Epithelial cell of prostate (primary cell): ENCODE results near the gene ZNF678.
"Not testable (repeated sequence)": the region's sequence is repeated elsewhere in the genome, so short reads cannot be mapped to it uniquely, and the experiment has no call there.

ENCODE experiments used
- DNase-seq: peaks from one replicate; pipeline ENCODE4 v3.0.0-alpha.2; 2011; ENCODE audit warnings: low read depth, low spot score
- H3K27ac ChIP-seq: fragments of 450-650 bp; 2 replicates; pipeline ENCODE4 v1.5.1; 2017; ENCODE audit warnings: mild to moderate bottlenecking

Gene ZNF678

GRCh38 chr1:227548448-227548847, 14.9 kb upstream of the ZNF678 start:
- H3K27ac ChIP-seq, result no peak overlapping the region
- no peak for DNase-seq

GRCh38 chr1:227549892-227550291, 13.5 kb upstream of the ZNF678 start:
- H3K27ac ChIP-seq, result no peak overlapping the region
- DNase-seq, result no peak

- H3K27ac ChIP-seq, DNase-seq: not testable (repeated sequence)
Measured at GRCh38 chr1:227551881-227552280, 11.5 kb upstream of the ZNF678 start.

DNA sequence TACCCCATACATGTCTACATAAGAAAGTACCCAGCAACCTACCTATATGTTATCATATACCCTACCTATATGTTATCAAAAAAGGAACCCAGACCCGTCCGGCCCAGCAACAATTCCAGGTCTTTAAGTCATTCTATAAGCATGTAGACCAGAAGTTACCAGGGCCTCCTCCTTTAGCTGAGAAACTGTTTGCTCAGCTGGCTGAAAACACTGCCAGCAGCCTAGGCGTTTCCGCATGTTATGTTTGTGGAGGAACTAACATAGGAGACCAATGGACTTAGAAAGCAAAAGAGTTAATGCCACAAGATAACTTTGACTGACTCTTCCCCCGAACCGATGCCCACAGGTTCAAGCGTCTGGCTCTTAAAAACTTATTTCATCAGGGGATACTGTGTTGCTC, 7.1 kb upstream of the ZNF678 start:
- no peak for DNase-seq
- no peak overlapping the region for H3K27ac ChIP-seq

GRCh38 chr1:227557962-227558725, 5.2 kb upstream of the ZNF678 start:
- H3K27ac ChIP-seq, result no peak overlapping the region
- DNase-seq, result no peak

DNA sequence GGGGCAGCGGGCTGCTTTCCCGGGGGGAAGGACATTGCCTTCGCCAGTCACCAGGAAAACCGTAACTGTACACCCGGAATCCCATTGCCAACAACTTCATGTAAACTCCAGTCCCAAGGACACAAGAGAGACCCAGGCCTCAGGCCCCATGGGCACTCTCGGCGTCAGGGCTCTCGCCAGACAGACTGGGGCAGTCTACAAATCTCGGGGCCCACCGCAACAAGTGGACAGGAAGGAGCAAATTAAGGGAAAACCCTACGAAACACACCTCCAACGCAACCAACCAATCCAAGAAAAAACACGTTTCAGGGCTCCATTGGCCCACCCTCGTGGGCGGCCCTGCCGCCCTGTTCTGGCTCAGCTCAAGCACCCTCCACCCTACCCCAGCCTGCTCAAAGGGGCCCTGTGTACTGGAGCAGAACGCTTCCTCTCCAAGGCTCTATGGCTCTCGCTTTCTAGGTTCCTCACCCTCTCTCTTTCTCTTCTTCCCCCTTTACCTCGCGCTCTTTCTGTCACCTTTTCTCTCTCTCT, 4.6 kb upstream of the ZNF678 start:
- H3K27ac ChIP-seq, result no peak overlapping the region
- DNase-seq, result no peak

DNA sequence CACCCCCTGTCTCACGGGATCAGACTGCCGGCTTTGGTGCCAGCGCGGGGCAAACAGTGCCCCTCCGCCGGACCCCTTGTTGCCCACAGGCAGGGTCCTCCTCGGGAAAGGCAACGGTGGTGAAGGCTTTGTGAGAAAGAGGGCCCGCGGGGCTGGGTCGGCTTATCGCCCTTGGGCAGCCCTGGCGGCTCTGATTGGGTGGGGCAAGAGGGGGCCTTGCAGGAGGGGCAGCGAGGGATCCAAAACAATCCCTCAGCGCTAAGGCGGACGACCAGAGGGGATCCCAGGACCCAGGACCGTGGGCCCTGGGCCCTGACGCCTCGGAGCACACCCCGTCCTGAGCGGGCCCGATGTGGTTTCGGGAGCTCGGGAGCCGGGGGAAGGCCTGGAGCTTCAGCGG, 3.9 kb upstream of the ZNF678 start:
- DNase-seq, result no peak

GRCh38 chr1:227559926-227560325, 3.4 kb upstream of the ZNF678 start:
- DNase-seq, result no peak

More for the DNA sequence above, 3.9 kb upstream of the ZNF678 start:
- H3K27ac ChIP-seq, result no peak overlapping the region

DNA sequence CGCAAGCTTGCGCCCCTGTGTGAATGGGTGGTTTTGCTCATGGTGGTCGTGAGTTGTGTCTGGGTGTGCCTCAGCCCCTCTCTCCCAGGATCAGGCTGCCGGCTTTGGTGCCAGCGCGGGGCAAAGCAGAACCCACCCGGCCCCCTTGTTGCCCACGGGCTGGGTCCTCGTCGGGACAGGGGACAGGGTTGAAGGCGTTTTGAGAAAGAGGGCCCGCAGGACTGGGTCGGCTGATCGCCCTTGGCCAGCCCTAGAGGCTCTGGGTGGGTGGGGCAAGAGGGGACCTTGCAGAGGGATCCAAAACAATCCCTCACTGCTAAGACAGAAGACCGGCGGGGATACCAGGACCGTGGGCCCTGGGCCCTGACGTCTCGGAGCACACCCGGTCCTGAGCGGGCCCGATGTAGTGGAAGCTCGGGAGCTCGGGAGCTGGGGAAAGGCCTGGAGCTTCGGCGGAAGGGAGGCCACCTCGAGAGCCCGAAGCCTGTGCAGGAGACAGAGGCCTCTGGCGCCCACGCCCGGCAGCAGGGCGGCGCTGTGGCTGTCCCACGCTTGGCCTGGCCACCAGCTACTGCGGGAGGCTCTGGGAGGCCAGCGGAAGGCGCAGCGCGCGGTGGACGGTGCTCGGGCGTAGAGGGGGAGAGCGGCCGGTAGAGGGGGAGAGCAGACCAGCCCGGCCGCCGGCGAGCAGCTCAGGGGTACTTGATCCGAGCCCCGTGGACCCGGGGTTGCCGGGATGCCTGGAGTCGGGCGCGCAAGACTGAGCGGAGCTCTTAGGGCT, 2.8 kb upstream of the ZNF678 start:
- no peak for DNase-seq

More at GRCh38 chr1:227559926-227560325, 3.4 kb upstream of the ZNF678 start:
- H3K27ac ChIP-seq, result no peak overlapping the region

GRCh38 chr1:227561241-227561907, 2.0 kb upstream of the ZNF678 start:
- DNase-seq, result no peak
- no peak overlapping the region for H3K27ac ChIP-seq

More for the DNA sequence above, 2.8 kb upstream of the ZNF678 start:
- no peak overlapping the region for H3K27ac ChIP-seq

- no peak overlapping the region for H3K27ac ChIP-seq
- no peak for DNase-seq
Measured at GRCh38 chr1:227562037-227562436, 1.3 kb upstream of the ZNF678 start.

DNA sequence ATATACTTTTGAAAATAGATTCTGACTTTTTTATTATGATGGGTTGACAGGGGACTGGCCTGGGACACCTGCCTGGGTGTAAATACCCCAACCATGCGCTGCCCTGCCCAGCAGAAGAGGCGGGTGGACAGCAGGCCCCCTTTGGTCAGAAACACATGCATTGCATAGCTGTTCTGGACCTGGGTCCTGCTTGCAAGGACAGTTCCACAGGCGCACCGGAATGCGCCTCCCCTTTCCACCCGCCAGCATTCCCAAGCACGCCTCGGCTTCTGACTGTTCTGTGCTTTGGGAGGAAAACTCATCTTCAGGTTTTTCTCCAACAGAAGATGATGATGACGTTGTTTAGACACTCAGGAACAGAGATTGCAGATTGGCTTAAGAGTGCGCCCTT, 428 bp upstream of the ZNF678 start:
- no peak for DNase-seq
- peak overlapping the region; percentile 83 for H3K27ac ChIP-seq

- no peak for DNase-seq
- H3K27ac ChIP-seq, result no peak overlapping the region
Measured at GRCh38 chr1:227567256-227567655, 3.9 kb downstream of the ZNF678 start.

DNA sequence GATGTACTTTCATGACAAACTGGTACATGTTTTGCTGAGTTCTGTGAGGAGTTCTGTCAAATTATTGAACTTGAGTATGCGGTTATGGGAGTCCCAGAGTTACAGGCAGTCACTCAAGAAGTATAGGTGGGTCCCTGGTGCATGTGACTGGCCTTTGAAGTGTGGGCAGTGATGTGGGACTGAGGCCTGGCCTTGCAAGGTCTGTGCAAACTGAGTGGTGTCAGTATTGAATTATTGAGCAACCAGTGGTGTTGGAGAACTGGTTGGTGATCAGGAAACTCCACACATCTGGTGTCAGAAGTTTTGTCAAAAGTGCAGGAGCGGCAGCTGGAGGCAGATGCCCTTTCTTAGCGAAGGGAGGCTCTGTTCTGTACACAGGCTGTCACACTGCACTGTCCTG, 5.2 kb downstream of the ZNF678 start:
- H3K27ac ChIP-seq, result no peak overlapping the region
- DNase-seq, result no peak

GRCh38 chr1:227572752-227573151, 9.4 kb downstream of the ZNF678 start:
- no peak for DNase-seq

GRCh38 chr1:227574926-227575325, 11.6 kb downstream of the ZNF678 start:
- DNase-seq, result no peak
- no peak overlapping the region for H3K27ac ChIP-seq

More at GRCh38 chr1:227572752-227573151, 9.4 kb downstream of the ZNF678 start:
- H3K27ac ChIP-seq, result no peak overlapping the region

DNA sequence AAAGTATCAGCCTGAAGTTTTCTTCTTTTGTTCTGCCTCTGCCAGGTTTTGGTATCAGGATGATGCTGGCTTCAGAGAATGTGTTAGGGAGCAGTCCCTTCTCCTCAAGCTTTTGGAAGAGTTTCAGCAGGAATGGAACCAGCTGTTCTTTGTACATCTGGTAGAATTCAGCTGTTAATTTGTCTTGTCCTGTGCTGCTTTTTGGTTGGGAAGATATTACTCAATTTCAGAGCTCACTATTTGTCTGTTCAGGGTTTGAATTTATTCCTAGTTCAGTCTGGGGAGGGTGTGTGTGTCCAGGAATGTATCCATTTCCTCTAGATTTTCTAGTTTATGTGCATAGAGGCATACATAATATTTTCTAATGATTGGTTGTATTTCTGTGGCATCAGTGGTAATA, 12.8 kb downstream of the ZNF678 start:
- H3K27ac ChIP-seq, result no peak overlapping the region
- DNase-seq, result no peak

- no peak for DNase-seq
- H3K27ac ChIP-seq, result no peak overlapping the region
Measured at GRCh38 chr1:227577500-227577899, 14.1 kb downstream of the ZNF678 start.

DNA sequence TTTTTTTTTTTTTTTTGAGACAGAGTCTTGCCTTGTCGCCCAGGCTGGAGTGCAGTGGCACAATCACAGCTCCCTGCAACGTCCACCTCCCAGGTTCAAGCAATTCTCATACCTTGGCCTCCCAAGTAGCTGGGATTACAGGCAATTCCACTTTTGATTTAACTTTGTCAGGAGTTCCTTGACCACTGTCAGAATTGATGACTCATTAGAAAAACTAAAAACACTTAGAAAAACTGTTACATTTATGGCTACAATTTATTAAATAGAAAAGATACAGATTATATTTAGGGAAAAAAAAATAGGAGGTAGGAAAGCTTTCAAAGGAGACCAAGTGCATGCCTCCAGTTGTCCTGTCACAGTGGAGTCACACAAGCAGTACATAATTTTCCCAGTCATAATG, 20.0 kb downstream of the ZNF678 start:
- H3K27ac ChIP-seq, result no peak overlapping the region
- no peak for DNase-seq

GRCh38 chr1:227586733-227587132, 23.4 kb downstream of the ZNF678 start:
- no peak overlapping the region for H3K27ac ChIP-seq
- DNase-seq, result no peak

DNA sequence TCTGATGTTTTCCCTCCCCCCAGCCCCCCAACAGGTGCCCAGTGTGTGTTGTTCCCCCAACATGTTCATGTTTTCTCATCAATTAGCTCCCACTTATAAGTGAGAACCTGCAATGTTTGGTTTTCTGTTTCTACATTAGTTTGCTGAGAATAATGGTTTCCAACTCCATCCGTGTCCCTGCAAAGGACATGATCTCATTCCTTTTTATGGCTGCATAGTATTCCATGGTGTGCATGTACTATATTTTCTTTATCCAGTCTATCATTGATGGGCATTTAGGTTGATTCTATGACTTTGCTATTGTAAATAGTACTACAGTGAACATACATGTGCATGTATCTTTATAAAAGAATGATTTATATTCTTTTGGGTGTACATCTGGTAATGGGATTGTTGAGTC, 24.6 kb downstream of the ZNF678 start:
- H3K27ac ChIP-seq, result no peak overlapping the region
- no peak for DNase-seq
